Esophagus muscularis mucosa (tissue), 4 donors: Measurements from ENCODE around the gene LRTM2. TPM values are rescaled to one million over a fixed set of nuclear protein-coding genes. Genes with fewer than 3 reads are reported as not detected.
A peak's percentile ranks its signal among the peaks of the same experiment; 100 is the strongest.

Source experiments
- DNase-seq: peaks from one replicate; pipeline ENCODE4 v3.0.0-alpha.2; 2017; ENCODE audit errors: extremely low spot score
- H3K27ac ChIP-seq, 4 donors: fragments of 200-600 bp; sonication (generic); replicated peaks in 1 of 4; 1 replicate in 3 of 4; 2 replicates in 1 of 4; pipeline ENCODE4 v1.5.1; 2016 to 2019; ENCODE audit warnings: mild to moderate bottlenecking in 1 of 4
- H3K27me3 ChIP-seq, 4 donors: fragments of 200-600 bp; sonication (generic); one replicate each; pipeline versions ENCODE4 v1.5.1 to v1.6.0; 2016 to 2019
- H3K36me3 ChIP-seq, 4 donors: fragments of 200-600 bp; sonication (generic); one replicate each; pipeline ENCODE4 v1.5.1; 2016 to 2019
- H3K4me1 ChIP-seq, 4 donors: fragments of 200-600 bp; sonication (generic); one replicate each; pipeline ENCODE4 v1.5.1; 2016 to 2019
- H3K4me3 ChIP-seq, 4 donors: fragments of 200-600 bp; sonication (generic); 1 replicate in 2 of 4; 2 replicates in 2 of 4; pipeline ENCODE4 v1.5.1; 2016 to 2019; ENCODE audit warnings: mild to moderate bottlenecking in 4 of 4, moderate library complexity in 1 of 4
- H3K9me3 ChIP-seq, 4 donors: fragments of 200-600 bp; sonication (generic); 1 replicate in 3 of 4; 2 replicates in 1 of 4; pipeline ENCODE4 v1.5.1; 2016 to 2019
- CTCF ChIP-seq, 3 experiments: fragments of 200-600 bp in 2 of 3; fragments of 450-650 bp in 1 of 3; sonication (generic) in 2 of 3; IDR thresholded peaks; one replicate each; pipeline ENCODE4 v1.5.1; 2017 to 2019; ENCODE audit warnings: antibody characterized with exemption in 3 of 3, mild to moderate bottlenecking in 2 of 3, moderate library complexity in 1 of 3
- EP300 ChIP-seq: sonication (generic); formaldehyde crosslinking; IDR thresholded peaks from one replicate; pipeline ENCODE4 v1.6.1; 2017; ENCODE audit warnings: antibody characterized with exemption
- POLR2A ChIP-seq: fragments of 450-650 bp; IDR thresholded peaks from one replicate; pipeline ENCODE4 v1.6.1; 2017; ENCODE audit warnings: antibody characterized with exemption, moderate library complexity, mild to moderate bottlenecking, low read depth
- POLR2AphosphoS5 ChIP-seq, 2 donors: sonication (generic); formaldehyde crosslinking; IDR thresholded peaks; one replicate each; pipeline ENCODE4 v1.6.1; 2017; ENCODE audit warnings: antibody characterized with exemption in 2 of 2
- WGBS: methylation state at CpG from one replicate; pipeline ENCODE4 v1.1.5; 2018; 5-methylcytosine and 5-hydroxymethylcytosine counted together
- intact Hi-C: fragments of 100-400 bp; cut with DNase I; formaldehyde crosslinking; loops from one replicate; pipeline ENCODE4 v1.15.1; 2023
- total RNA-seq, 4 donors: library from RNA; depleted of rRNA; stranded (reverse); fragments of >200 nt; gene quantifications; one replicate each; pipeline versions ENCODE4 v1.1.0 to v1.2.1, GENCODE V29; 2016

Gene LRTM2
- total RNA-seq, 4 donors from 2014 or later: 0.17 TPM; not detected in 3

GRCh38 chr12:1882405-1882804 lies 62.0 kb downstream of the LRTM2 start:
- Histone ChIP-seq H3K4me1 (no peaks in the 10 kb centered on the region), H3K4me3 (no peak overlapping the region), H3K27me3 (no peaks in the 10 kb centered on the region), H3K9me3 (no peaks in the 10 kb centered on the region), H3K36me3 (no peaks in the 10 kb centered on the region), H3K27ac (no peak overlapping the region)
- intact Hi-C loops: no loop called here
- no peak for DNase-seq
- 82% methylated on average over 8 of the region's 8 CpGs for WGBS
- no peak for TF ChIP-seq POLR2AphosphoS5 (IDR thresholded peaks at IDR 0.05)
- no peak for TF ChIP-seq EP300
- no peak for TF ChIP-seq CTCF (IDR thresholded peaks at IDR 0.05)
- no peak for TF ChIP-seq POLR2A

GRCh38 chr12:1882850-1883470 lies 62.6 kb downstream of the LRTM2 start:
- H3K9me3 ChIP-seq: no peaks in the 10 kb centered on the region
- intact Hi-C loops: no loop called here
- TF ChIP-seq EP300 (no peak), POLR2AphosphoS5 (IDR thresholded peaks at IDR 0.05) (no peak), CTCF (IDR thresholded peaks at IDR 0.05) (no peak), POLR2A (no peak)
- no peak overlapping the region for H3K4me3 ChIP-seq
- 90% methylated on average over 11 of the region's 19 CpGs for WGBS
- no peaks in the 10 kb centered on the region for H3K27me3 ChIP-seq
- H3K27ac ChIP-seq: no peak overlapping the region
- no peaks in the 10 kb centered on the region for H3K36me3 ChIP-seq
- DNase-seq: peak; percentile 60
- no peaks in the 10 kb centered on the region for H3K4me1 ChIP-seq

- Histone ChIP-seq H3K4me3 (no peak overlapping the region), H3K9me3 (no peaks in the 10 kb centered on the region), H3K36me3 (no peaks in the 10 kb centered on the region), H3K27ac (no peak overlapping the region), H3K27me3 (no peaks in the 10 kb centered on the region), H3K4me1 (no peaks in the 10 kb centered on the region)
- intact Hi-C loops: no loop called here
- DNase-seq: peak; percentile 50
- TF ChIP-seq CTCF (IDR thresholded peaks at IDR 0.05): no peak
- no peak for TF ChIP-seq POLR2A
- TF ChIP-seq POLR2AphosphoS5 (IDR thresholded peaks at IDR 0.05): no peak
- TF ChIP-seq EP300: no peak
- WGBS: 89% methylated on average over 8 of the region's 8 CpGs
Observed at GRCh38 chr12:1883513-1883912, 63.1 kb downstream of the LRTM2 start.

GRCh38 chr12:1884651-1885050 lies 64.3 kb downstream of the LRTM2 start:
- WGBS: 98% methylated on average over 9 of the region's 9 CpGs
- TF ChIP-seq EP300 (no peak), POLR2AphosphoS5 (IDR thresholded peaks at IDR 0.05) (no peak), POLR2A (no peak), CTCF (IDR thresholded peaks at IDR 0.05) (no peak)
- Histone ChIP-seq H3K36me3 (no peaks in the 10 kb centered on the region), H3K27ac (no peak overlapping the region), H3K4me1 (no peaks in the 10 kb centered on the region), H3K4me3 (no peak overlapping the region), H3K27me3 (no peaks in the 10 kb centered on the region), H3K9me3 (no peaks in the 10 kb centered on the region)
- intact Hi-C loops: no loop called here
- no peak for DNase-seq

- DNase-seq: peak; percentile 74
- Histone ChIP-seq H3K27ac (no peak overlapping the region), H3K27me3 (no peaks in the 10 kb centered on the region), H3K4me1 (no peaks in the 10 kb centered on the region), H3K4me3 (no peak overlapping the region), H3K9me3 (no peaks in the 10 kb centered on the region), H3K36me3 (no peaks in the 10 kb centered on the region)
- TF ChIP-seq POLR2A (no peak), POLR2AphosphoS5 (IDR thresholded peaks at IDR 0.05) (no peak), CTCF (IDR thresholded peaks at IDR 0.05) (no peak), EP300 (no peak)
- 90% methylated on average over 2 of the region's 5 CpGs for WGBS
- intact Hi-C loops: no loop called here
Observed at GRCh38 chr12:1885082-1885596, 64.8 kb downstream of the LRTM2 start.
